Measurements from ENCODE around the gene SPEG.
A peak's percentile ranks its signal among the peaks of the same experiment; 100 is the strongest.

SPEG gene

DNA sequence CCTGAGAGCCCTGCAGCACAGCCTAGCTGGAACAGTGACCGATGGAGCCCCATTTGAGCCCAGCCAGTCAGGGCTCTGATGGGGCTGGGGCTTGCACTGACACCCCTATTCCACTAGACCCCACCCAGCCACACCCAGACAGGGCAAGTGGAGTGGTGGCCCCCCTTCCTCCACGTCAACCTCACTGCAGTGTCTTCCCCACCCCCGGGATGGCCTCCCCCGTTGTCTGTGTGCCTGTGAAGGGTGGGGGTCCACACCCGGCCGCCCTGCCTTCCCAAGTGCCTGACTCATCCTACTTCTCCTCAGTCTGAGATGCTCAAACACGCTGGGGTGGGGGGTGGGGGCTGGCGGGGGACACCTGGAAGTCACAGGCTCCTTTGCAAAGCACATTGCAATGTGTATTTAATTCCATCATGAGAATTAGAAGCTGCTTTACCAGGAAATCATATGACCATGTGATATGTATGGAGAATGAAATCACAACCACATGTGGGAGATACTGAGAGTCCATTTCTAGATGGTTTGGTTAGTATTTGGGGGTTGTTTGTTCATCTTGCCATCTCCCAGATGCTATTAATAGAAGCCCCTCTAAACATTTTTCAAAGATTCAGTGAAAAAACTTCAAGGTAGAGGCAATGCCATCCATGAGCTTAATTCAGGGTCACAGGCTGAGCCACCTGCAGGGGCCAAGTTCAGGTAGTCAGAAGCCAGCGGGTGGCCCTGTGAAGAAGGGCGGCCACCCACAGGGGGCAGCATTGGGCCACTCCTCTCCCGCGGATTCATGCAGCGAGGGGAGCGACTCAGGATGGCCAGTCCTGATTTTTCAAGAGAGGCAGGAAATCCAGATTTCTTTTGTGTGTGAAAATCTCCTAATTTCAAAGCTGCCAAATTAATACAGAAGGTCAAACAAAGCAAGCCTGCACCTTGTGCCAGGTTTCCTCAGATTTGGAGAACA lies 41.3 kb downstream of the SPEG start:
- peak in 1 of 2 donors; percentile 35 for DNase-seq (ENCODE audit: low read depth in 1 of 2, low spot score in 1 of 2)

DNA sequence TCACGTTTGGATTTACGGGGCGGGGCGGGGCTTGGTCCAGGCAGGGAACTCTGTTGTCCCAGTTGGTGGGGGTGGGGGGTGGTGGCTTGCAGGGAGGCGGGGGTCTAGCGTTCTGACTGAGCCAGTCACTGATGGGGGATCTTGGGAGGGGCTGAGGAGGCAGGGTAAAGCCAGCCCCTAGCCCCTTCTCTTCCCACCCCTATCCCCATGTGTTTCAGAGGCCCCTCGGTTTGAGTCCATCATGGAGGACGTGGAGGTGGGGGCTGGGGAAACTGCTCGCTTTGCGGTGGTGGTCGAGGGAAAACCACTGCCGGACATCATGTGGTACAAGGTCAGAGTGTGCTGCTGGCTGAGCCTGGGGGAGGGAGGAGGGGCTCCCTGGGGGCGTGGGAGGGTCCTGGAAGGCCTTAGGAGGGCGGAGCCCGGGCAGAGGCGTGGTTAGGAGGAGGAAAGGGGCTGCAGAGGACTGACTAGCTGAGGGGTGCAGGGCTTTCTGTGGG lies 42.1 kb downstream of the SPEG start:
- no peak for DNase-seq (ENCODE audit: low read depth in 1 of 2, low spot score in 1 of 2)

DNA sequence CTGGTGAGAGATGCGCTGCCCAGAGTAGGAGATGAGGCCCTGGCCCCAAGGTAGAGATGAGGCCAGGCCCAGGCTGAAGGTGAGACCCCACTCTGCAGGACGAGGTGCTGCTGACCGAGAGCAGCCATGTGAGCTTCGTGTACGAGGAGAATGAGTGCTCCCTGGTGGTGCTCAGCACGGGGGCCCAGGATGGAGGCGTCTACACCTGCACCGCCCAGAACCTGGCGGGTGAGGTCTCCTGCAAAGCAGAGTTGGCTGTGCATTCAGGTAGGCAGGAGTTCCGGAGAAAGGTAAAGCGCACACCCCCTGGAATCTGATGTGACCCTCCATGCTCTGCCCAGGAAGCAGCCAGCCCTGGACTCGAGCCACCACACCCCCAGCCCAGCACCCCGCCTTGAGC lies 42.5 kb downstream of the SPEG start:
- DNase-seq (ENCODE audit: low read depth in 1 of 2, low spot score in 1 of 2), result no peak

DNA sequence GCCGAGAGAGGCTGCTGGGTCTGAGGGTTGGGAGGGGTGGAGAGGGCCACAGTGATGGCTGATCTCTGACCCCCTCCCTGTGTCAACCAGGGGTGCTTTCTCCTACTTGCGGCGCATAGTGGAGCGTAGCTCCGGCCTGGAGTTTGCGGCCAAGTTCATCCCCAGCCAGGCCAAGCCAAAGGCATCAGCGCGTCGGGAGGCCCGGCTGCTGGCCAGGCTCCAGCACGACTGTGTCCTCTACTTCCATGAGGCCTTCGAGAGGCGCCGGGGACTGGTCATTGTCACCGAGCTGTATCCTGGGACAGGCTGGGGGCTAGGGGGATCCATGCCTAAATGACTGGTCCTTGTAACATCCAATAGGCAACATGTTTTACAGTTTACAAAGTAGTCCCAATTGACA lies 43.2 kb downstream of the SPEG start:
- no peak for DNase-seq (ENCODE audit: low read depth in 1 of 2, low spot score in 1 of 2)

DNA sequence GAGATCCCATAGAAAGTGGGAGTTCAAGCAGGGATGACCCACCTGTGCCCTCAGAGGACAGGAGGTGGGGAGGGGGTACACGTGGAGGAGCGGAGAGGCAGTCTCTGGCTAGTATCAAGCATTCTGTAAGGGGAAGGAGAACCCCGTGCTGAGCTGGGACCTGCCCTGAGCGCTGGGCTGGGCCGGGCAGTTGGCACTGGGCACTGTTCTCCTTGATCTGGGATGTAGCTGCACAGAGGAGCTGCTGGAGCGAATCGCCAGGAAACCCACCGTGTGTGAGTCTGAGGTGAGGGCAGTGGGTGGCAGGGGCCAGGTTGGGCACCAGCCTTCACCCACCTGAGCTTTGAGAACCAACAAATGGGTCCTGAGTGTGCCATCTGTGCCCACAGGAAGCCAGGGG lies 44.3 kb downstream of the SPEG start:
- no peak for DNase-seq (ENCODE audit: low read depth in 1 of 2, low spot score in 1 of 2)

DNA sequence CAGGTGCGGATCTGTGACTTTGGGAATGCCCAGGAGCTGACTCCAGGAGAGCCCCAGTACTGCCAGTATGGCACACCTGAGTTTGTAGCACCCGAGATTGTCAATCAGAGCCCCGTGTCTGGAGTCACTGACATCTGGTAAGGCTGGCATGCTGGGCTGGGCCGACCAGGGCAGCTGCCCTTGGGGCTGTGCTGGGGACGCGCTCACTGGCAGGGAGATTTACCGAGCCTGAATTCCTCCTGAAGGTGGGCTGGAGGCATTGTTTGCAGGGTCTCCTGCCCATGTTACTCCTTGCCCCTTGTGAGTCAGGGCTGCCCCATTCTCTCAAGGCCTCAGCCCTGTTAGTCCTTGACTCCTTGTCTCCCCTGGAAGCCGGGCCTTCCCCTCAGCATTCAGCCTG lies 45.4 kb downstream of the SPEG start:
- DNase-seq (ENCODE audit: low read depth in 1 of 2, low spot score in 1 of 2), result no peak

DNA sequence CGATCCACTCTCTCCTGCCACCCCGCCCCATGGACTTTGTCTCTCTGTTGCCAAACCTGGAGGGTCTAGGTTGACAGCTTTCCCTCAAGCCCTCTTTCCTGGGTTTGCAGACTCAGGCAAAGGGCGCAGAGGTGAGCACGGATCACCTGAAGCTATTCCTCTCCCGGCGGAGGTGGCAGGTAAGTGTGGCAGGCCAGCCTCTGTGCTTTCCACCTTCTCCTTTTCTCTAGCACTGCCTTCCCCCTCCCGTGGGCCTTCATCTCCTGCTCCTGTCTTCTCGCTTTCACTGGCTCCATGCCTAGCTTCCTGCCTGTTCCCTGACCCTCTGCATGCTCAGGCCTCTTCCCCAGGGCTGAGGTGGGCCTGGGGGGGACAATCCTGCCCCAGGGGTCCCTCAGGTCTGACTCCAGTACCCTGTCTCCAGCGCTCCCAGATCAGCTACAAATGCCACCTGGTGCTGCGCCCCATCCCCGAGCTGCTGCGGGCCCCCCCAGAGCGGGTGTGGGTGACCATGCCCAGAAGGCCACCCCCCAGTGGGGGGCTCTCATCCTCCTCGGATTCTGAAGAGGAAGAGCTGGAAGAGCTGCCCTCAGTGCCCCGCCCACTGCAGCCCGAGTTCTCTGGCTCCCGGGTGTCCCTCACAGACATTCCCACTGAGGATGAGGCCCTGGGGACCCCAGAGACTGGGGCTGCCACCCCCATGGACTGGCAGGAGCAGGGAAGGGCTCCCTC lies 48.2 kb downstream of the SPEG start:
- no peak for DNase-seq (ENCODE audit: low read depth in 1 of 2, low spot score in 1 of 2)

DNA sequence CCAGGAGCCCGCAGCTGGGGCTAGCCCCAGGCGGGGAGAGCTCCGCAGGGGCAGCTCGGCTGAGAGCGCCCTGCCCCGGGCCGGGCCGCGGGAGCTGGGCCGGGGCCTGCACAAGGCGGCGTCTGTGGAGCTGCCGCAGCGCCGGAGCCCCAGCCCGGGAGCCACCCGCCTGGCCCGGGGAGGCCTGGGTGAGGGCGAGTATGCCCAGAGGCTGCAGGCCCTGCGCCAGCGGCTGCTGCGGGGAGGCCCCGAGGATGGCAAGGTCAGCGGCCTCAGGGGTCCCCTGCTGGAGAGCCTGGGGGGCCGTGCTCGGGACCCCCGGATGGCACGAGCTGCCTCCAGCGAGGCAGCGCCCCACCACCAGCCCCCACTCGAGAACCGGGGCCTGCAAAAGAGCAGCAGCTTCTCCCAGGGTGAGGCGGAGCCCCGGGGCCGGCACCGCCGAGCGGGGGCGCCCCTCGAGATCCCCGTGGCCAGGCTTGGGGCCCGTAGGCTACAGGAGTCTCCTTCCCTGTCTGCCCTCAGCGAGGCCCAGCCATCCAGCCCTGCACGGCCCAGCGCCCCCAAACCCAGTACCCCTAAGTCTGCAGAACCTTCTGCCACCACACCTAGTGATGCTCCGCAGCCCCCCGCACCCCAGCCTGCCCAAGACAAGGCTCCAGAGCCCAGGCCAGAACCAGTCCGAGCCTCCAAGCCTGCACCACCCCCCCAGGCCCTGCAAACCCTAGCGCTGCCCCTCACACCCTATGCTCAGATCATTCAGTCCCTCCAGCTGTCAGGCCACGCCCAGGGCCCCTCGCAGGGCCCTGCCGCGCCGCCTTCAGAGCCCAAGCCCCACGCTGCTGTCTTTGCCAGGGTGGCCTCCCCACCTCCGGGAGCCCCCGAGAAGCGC lies 49.1 kb downstream of the SPEG start:
- DNase-seq (ENCODE audit: low read depth in 1 of 2, low spot score in 1 of 2), result no peak

DNA sequence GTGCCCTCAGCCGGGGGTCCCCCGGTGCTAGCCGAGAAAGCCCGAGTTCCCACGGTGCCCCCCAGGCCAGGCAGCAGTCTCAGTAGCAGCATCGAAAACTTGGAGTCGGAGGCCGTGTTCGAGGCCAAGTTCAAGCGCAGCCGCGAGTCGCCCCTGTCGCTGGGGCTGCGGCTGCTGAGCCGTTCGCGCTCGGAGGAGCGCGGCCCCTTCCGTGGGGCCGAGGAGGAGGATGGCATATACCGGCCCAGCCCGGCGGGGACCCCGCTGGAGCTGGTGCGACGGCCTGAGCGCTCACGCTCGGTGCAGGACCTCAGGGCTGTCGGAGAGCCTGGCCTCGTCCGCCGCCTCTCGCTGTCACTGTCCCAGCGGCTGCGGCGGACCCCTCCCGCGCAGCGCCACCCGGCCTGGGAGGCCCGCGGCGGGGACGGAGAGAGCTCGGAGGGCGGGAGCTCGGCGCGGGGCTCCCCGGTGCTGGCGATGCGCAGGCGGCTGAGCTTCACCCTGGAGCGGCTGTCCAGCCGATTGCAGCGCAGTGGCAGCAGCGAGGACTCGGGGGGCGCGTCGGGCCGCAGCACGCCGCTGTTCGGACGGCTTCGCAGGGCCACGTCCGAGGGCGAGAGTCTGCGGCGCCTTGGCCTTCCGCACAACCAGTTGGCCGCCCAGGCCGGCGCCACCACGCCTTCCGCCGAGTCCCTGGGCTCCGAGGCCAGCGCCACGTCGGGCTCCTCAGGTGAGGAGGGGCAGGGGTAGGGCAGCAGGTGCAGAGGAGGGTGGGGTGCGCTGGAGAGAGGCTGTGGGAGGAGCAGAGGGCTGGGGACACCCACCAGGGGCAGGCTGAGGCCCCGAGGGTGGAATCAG lies 49.9 kb downstream of the SPEG start:
- no peak for DNase-seq (ENCODE audit: low read depth in 1 of 2, low spot score in 1 of 2)

DNA sequence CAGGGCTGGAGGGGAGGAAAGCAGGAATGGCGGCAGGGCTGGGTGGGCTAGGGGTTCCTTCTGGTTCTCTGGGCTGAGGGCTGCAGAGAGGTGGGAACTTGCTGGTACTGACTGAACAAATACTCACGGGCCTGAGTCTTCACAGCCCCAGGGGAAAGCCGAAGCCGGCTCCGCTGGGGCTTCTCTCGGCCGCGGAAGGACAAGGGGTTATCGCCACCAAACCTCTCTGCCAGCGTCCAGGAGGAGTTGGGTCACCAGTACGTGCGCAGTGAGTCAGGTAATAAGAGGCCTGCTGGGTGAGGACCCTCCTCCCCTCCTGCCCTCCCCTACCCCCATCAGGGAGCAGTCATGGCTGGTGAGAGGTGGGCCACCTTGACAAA lies 50.5 kb downstream of the SPEG start:
- DNase-seq (ENCODE audit: low read depth in 1 of 2, low spot score in 1 of 2), result no peak

DNA sequence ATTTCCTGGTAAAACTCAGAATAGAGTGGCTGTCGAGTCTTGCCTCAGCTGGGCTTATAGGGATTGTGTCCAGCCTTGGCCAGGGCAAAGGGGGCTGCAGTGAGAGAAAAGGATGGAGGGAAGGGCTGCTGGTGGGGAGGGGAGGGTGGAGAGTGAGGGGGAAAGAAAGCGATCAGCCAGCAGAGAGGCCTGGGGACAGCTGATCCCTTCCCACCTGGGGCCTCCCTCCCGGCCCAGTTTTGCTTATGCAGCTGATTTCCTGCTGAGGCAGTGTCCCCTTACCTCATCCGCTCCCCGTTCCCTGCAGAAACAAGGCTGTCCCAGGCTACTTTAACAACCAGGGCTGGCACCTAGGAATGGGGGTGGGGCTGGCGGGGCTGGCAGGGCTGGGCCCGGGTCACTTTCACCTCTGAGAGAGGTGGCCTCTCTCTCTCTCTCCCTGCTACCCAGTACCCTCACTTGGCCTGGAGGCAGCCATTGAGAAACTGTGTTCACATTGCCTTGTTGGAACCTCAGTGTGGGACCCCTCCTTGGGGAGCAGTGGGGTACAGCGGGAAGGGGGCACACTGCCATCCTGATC lies 51.8 kb downstream of the SPEG start:
- no peak for DNase-seq (ENCODE audit: low read depth in 1 of 2, low spot score in 1 of 2)

DNA sequence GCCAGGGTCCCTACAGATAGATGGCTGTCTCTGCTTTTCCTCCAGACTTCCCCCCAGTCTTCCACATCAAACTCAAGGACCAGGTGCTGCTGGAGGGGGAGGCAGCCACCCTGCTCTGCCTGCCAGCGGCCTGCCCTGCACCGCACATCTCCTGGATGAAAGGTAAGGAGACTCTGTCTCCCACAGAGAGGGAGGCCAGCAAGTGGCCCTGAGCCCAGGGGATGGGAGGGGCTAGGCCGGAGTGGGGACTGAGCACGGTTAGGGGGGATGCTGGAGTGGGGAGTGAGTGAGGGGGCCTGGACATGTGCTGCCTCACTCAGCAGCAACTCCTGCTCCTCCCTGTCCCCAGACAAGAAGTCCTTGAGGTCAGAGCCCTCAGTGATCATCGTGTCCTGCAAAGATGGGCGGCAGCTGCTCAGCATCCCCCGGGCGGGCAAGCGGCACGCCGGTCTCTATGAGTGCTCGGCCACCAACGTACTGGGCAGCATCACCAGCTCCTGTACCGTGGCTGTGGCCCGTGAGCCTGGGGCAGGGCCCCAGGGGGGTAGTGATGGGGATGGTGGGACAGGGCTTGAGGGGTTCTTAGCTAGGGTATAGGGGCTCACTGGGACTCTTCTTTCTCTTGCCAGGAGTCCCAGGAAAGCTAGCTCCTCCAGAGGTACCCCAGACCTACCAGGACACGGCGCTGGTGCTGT lies 53.7 kb downstream of the SPEG start:
- DNase-seq (ENCODE audit: low read depth in 1 of 2, low spot score in 1 of 2), result no peak

DNA sequence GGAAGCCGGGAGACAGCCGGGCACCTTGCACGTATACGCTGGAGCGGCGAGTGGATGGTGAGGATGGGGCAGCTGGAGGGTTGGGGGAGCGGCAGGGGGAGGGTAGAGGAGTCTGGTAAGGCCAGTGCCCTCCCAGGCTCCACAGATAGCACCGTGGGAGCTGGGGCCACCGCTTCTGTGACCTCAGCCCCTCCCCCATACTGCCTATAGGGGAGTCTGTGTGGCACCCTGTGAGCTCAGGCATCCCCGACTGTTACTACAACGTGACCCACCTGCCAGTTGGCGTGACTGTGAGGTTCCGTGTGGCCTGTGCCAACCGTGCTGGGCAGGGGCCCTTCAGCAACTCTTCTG lies 54.2 kb downstream of the SPEG start:
- no peak for DNase-seq (ENCODE audit: low read depth in 1 of 2, low spot score in 1 of 2)

DNA sequence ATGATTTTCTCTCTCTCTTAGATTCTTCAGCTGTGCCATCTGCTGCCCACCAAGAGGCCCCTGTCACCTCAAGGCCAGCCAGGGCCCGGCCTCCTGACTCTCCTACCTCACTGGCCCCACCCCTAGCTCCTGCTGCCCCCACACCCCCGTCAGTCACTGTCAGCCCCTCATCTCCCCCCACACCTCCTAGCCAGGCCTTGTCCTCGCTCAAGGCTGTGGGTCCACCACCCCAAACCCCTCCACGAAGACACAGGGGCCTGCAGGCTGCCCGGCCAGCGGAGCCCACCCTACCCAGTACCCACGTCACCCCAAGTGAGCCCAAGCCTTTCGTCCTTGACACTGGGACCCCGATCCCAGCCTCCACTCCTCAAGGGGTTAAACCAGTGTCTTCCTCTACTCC lies 54.7 kb downstream of the SPEG start:
- no peak for DNase-seq (ENCODE audit: low read depth in 1 of 2, low spot score in 1 of 2)

DNA sequence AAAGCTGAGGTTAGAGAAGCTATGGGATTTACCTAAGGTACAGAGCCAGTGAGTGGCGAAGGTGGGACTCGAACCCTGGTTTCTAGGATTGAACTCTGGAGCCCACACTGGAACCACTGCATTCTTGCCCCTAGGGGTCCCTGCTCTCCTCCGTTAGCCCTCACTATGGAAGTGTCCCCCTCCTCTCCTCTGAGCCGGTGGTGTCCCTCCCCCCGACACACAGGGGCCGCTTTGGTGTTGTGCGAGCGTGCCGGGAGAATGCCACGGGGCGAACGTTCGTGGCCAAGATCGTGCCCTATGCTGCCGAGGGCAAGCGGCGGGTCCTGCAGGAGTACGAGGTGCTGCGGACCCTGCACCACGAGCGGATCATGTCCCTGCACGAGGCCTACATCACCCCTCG lies 55.5 kb downstream of the SPEG start:
- DNase-seq (ENCODE audit: low read depth in 1 of 2, low spot score in 1 of 2), result no peak

DNA sequence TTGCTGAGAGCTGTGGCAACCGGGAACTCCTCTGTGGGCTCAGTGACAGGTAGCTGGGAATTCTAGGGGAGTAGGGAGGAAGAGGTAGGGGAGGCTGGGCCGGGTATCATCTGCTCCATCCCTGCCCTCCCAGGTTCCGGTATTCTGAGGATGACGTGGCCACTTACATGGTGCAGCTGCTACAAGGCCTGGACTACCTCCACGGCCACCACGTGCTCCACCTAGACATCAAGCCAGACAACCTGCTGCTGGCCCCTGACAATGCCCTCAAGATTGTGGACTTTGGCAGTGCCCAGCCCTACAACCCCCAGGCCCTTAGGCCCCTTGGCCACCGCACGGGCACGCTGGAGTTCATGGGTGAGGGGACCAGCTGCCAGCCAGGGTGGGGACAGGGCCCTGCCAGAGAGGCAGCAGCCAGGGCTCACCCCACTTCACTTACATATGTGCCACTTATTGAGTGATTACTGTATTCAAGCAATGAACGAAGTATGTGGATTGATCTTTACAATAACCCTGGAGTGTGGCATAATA lies 56.0 kb downstream of the SPEG start:
- no peak for DNase-seq (ENCODE audit: low read depth in 1 of 2, low spot score in 1 of 2)

DNA sequence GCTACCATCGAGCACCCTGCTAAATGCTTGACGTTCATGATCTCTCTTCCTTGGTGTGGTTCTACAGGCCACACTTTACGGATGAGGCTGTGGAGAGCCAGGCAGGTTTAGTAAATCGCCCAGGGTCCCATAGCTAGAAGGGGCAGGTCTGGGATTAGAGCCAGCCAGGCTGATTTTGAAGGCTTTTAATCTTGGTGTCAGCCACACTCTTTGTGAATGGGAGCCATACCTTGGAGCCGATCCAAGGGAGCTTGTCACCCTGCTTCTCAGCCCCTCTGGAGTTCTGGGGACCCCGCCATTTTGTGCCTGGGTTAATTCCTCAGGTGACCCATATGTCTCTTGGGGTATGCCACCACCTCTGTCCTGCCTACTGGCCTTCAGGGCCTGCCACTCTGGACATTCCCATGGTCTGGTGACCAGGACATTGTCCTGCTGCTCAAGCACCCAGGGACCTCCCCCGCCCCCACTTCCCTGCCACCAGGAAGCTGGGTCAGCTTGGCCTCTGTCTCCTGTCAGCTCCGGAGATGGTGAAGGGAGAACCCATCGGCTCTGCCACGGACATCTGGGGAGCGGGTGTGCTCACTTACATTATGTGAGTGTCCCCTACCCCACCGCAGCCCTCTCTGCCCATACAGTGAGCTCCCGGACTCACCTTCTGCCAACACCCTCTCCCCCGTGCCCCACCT lies 56.8 kb downstream of the SPEG start:
- no peak for DNase-seq (ENCODE audit: low read depth in 1 of 2, low spot score in 1 of 2)

DNA sequence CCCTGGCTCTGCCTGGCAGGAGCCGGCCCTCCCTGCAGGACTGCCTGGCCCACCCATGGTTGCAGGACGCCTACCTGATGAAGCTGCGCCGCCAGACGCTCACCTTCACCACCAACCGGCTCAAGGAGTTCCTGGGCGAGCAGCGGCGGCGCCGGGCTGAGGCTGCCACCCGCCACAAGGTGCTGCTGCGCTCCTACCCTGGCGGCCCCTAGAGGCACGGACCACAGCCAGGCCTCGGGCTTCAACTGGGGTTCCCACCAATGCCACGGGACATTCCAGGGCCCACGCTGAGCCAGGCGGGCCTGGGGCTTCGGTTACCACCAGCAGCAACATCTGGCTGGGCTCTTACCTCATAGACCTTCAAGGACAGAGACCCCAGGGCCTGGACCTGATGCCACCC lies 57.9 kb downstream of the SPEG start:
- no peak for DNase-seq (ENCODE audit: low read depth in 1 of 2, low spot score in 1 of 2)

DNA sequence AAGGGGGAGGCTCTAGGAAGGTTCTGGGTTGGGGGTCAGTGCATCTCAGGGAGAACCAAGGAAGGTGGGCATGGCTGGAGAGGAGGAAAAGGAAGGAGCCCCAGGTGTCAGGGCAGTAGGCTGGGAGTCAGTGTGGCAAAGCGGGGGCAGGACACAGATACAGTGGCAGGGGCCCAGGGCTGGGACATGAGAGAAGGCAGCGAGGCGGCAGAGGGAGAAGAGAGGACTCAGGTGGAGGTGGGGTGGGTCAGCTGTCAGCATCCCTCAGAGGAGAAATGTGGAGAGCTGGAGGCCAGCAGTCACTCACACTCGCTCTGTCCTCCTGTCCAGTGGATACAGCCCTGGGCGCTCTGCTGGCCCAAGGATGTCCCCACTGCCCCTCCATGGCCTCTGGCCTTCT lies 58.4 kb downstream of the SPEG start:
- no peak for DNase-seq (ENCODE audit: low read depth in 1 of 2, low spot score in 1 of 2)

All from activated T-helper 1 cell treated with anti-CD3 and anti-CD28 coated beads, Interleukin-2, amount 50 U/mL, for 16 hours (primary cell).